GM18861 (cell line): ENCODE results near the gene WBP1L.

ENCODE experiments used
- ATAC-seq: cut with Tn5 transposase; IDR thresholded peaks from one replicate; pipeline ENCODE4 v1.9.1; 2021; ENCODE audit not compliant: unreplicated experiment

WBP1L gene

DNA sequence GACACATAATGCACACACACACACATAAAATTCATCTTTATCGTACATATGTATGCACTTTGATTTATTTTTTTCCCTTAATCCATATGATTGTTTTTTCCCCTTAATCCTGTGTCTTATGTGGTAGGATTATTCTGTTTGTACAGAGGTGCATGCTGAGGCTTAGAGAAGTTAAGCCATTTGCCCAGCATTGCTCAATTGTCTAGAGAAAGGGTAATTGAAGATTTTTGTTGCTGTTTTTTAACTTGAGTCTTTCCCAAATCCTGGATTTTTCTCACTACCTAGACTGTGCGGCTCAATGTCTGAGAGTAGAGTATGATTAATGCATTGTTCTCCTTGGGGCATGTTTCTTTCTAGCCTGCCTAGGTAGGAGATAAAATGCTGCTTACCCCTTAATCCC is 35.0 kb downstream of the WBP1L start:
- no peak for ATAC-seq

DNA sequence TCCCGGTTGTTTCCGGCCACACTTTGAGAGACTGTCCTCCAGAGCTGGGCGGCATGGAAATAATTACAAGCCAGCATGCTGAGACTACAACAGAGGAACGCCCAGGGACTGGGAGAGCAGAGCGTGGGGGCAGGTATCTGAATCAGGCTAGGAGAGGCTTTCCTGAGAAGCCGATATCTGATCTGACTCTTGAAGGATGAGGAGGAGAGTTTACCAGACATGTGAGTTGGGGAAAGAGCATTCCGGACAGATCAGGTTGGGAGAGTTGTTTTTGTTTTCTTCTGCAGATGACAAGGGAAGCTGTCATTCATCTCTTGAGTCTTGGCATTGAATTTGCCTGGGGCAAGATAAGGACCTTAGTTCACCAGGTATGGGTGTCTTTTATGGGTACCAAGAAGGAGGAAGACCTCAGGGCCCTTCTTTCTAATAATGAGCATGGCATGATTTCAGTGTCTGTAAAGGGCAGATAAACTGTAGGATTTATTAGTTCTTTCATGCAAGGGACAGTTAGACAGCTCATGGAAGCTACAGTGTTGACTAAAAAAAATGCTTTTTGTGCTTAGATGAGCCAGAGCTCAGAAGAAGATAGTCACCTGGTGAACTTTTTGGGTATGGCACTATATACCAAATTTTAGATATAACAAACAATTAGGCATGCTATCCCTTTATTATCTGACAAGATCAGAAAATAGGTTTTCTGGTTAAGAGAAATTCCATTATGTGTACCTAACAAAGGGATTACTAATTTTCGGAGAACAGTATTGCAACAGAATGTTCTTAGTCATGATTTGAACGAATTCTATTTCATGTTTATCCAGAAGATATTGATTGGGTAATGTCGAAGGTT is 36.2 kb downstream of the WBP1L start:
- no peak for ATAC-seq

DNA sequence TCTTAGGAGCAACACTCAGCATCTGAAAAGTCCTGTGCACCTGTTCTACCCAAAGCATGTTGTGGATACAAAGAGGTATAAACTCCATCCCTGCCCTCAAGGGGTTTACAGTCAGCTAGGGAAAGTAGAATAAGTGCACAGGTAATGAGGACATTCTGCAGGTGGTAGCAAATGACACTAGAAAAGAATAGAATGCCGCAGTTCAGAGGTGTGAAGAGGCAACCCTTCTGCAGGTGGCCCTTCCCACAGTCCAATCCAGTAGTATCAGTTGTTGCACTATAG is 36.7 kb downstream of the WBP1L start:
- no peak for ATAC-seq

DNA sequence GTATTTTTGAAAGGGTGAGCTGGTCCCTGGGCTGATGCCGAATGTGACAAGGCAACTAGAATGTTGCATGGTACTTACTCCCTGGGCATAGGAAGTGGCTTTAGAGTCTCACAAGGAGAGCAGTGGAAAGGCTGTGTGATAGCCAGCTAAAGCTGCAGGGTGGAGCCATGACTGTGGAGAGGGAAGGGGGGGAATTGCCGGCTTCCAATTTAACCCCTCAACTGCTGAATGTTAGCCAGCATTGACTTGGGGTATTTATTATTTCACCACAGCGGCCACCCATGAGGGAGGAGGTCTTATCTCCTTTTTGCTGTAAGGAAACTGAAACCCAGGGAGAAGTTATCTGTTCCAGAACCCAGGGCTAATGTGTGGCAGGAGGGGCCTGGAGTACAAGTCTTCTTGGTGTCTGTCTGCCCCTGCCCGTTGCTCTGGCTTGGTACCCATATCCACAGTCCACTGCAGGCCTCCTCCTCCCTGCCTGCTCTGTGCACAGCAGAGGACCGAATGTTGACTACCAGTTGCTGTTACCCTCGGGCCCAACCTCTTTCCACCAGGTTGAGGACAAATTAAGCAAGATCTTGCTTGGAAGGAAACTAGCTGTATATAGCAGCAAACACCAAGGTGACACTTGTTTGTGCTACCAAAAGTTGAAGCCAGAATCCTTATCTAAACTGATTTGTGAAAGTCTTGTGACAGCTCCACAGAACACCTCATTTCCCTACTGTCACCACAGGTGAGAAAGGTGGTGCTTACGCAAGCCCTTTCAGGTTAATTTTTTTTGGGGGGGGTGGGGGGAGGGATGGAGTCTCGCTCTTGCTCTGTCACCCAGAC is 37.6 kb downstream of the WBP1L start:
- no peak for ATAC-seq

DNA sequence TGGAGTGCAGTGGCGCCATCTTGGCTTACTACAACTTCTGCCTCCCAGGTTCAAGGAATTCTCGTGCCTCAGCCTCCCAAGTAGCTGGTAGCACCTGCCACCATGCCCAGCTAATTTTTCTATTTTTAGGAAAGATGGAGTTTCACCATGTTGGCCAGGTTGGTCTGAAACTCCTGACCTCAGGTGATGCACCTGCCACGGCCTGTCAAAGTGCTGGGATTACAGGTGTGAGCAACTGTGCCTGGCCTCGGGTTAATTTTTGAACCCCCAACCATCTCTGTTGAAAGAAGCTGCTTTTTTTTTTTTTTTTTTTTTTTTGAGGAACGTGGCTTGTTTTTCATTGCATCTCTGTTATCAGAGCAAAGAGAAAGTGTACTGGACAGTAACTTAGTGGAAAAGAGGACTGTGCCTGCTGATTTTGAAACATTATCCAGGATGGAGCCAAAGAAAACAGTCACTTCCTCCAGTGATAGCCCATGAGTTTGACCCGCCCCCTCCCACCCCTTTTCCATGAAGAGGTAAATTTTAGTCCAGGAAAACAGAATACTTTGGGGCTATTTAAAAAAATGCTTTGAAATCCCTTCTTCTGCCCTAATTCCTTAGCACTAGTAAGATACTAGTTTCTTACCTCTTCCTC is 38.3 kb downstream of the WBP1L start:
- no peak for ATAC-seq

DNA sequence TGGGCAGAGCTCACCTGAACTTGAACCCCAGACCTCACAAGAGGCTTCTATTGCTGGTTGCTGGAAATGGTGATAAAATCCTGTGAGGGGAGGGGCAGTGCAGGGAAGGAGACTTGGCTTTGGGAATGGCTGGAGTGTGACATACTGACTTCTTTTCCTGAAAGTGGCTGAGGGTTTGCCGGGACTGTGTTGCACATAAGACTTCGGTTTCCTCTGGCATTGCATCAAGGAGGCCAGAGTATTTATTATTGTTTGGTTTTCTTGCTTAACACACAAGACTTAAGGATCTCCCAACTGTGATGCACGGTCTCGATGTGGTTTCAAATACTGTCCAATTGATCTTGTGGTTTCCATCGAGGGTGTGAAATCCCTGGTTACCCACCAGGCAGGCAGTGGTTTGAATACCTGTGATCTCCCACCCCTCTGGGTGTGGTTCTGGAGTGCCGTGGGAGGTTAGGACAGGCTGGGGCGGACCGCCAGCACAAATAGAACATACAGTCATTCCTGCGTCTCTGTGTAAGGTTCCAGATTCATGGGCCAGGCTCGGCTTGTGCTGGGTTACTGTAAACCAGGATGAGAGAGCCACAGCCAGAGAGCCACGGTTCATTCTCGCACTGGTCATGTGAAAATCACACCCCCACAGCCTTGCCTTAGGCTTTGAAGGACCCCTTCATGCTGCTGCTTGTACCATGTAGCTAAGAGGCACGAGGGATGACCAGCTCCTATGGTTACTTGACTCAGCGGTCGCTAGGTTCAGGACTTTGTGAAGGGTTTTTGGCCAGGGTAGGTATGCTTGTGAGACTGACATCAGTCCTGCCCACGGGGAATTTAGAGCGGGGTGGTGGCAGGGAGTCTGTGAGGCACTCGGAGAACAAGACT is 39.2 kb downstream of the WBP1L start:
- ATAC-seq = no peak

DNA sequence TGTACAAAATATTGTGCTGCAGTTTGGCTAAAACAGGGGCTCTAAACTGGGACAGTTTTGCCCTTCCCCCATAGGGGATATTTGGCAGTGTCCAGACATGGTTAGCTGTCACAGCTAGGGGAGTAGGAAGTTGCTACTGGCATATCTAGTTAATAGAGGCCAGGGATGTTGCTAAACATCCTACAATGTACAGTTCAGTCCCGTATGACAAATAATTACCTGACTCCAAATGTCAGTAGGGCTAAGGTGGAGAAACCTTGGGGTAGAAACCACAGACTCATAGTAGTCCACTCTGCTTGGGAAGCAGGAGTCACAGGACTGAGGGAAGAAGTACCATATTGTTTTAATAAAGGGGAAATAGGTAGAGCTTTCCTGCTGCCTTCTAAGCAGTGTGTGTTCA is 39.8 kb downstream of the WBP1L start:
- no peak for ATAC-seq

DNA sequence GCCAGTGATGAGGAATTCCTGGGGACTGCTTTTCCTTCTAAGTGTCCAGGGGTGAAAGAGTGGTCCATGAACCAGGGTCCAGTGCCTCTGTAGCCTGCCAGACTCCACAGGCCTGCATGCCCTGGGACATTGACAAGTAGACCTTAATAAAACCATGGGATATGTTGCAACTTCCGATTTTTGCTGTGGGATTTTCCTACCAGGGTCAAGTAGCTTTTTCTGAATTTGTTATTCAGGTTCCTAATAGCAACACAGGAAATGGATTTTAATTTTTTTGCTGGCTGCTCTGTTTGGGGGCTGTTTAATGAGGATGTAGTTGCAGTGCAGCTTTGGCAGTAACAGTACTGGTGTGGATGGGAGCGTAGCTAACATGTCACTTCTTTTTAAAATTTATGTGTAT is 42.1 kb downstream of the WBP1L start:
- ATAC-seq = no peak

DNA sequence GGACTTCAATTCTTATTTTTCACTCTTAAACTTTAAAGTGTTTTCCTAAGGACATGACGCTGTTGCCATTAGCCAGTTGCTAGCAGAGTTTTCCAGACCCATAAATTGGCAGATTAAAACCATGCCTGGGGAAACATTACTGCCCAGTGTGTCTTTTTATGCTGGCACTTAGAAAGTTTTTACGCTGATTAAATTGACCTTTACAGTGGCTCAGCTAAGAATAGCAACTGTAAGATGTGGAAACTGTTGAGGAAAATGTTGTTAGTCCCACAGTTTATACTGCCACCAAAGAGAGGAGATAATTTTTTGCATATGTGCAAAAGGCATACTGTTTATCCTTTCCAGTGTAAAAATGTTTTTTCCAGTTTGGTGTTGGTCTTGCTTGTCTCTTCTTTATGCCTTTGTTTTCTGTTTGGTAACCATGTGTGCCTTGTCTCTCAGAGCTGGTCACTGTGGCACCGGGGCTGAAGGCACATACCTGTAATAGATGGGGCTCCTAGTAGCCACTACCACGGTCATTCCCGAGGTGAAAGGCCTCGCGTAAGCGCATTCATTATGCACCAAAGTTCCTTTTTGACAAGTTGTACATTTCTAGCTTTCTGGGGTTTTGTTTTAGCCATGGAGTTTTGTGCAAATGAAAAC is 48.1 kb downstream of the WBP1L start:
- no peak for ATAC-seq

DNA sequence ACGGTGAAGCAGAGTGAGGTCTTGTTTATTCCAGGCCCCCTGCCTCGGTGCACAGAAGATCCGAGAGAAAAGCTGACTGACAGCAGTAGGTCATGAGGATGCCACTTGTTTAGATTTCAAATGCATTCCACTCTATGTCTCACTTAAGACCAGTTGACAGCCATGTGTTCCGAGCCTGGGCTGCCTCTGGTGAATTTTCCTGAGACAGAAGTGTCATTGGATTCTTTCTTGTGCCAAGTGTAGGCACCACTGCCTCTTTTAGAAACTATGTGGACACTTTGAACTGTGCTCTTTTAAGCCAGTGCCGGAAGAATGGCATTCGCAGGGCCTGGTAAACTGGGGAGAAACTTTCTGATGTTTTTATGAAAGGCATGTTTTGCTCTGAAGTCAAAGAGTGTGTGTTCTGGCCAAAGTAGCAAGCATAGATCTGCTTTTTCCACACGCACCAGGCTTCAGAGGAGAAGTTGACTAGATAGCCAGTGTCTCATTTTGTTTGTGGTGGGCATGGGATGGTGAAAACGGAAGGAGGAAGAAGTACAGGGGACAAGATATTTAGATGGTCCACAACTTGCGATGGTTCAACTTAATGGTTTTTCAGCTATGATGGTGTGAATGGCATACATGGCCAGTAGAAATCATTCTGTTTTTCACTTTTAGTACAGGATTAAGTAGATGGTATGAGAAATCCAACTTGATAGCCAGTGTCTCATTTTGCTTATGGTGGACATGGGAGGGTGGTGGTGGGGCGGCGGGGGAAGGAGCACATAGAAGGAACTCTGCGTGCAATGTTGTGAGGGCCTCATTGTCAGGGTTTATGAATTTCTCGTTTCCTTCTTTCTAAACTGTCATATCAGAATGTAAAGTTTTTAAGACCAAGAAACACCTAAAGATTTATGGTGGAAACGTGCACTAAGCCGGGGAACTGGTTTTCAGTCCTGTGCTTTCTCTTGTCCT is 52.0 kb downstream of the WBP1L start:
- ATAC-seq = peak; percentile 5

DNA sequence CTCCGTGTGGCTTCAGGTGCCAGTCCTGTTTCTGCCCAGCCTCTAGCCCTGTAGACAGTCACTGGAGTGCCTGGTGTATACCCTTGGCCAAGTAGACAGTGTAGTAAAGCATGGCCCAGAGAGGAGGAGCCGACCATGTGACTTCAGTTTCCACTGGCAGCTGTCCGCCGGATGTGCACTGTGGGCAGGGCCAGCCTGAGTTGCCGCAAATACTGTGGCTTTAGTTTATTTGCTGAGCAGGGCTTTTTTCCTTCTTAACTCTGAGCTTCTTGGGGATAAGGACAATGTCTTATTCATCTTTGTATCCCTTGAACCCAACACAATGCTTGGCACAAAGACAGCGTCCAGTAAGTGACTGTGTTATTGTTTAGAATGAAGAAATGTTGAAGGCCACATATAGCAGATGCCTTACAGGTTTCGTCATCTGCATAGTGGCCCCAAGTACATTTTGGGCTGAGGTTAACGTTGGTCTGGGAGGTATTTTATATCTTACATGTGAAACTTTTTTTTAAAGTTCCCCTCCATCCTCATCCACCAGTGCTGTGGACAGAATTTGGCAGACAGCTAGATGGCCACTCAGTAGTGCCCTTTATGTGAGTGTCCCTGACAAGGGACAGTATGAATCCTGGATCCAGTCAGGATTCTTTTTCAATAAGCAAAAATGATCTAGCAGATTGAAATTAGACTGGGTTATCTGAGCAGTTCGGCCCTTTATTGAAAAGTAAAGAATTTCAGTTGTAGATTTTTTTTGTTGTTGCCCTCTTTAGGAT is 52.8 kb downstream of the WBP1L start:
- peak; percentile 96 for ATAC-seq

DNA sequence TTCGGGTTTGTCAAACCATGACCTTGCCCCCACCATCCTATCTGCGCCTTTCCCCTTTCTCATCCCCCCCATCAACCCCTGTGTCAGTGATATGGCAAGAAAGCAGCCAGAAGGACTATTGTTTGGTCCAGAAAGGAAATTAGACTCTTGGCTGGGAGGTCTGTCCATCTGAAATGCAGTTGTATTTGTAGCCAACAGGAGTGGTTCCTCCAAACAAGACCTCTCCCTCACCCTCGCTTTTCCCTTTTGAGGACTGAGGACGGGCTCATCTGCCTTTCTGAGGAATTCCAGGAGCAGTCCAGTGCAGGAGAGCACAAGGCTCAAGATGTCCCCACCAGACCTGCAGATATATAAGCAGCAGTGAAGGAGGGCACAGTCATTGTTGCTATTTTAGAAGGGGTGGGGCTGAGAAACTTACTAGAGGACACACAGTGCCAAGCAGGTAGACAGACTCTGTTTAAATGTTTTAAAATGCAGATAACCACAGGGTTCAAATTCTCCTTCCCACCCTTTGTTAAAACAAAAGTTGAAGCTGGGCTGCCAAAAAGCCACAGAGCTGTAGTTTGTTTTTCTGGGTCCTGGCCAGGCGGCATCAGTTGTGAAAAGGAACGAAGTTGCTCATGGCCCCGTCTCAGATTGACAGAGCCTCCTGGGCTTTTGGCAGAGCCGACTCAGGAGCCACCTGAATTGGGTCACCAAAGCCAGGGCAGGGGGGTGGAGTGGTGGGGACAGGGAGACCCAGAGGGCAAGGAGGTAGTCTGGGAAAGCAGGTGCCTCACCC is 56.1 kb downstream of the WBP1L start:
- no peak for ATAC-seq

DNA sequence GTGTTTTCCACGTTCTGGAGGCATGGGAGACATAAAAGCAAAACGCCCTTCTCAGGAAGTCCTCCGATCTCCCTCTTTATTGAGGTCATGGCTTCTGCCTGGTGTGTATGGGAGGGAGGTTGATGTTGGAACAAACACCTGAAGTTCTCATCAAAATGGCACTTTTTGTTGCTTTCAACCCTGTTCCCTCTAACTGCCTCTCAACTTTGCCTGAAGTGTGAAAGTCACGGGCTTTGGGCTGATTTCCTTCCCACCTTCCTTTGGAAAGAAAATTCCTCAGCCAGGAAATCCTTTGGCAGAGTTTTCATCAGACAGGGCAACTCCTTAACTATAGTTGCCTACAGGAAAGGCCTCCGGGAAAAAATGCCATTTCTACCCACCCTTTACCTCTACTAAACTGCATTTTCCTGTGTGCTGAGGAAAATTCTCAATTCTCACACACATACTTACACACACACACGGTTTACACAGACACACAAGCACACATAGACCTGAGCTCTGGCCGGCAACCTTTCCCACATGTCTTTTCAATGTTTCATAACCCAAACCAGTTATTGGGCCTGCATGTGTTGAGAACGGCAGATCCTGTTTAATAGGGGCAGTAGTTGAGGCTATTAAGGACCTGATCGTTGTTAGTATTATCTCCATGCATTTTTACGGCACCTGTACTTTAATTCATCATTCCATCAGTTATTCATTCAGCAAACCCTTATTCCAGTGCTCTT is 57.0 kb downstream of the WBP1L start:
- no peak for ATAC-seq

DNA sequence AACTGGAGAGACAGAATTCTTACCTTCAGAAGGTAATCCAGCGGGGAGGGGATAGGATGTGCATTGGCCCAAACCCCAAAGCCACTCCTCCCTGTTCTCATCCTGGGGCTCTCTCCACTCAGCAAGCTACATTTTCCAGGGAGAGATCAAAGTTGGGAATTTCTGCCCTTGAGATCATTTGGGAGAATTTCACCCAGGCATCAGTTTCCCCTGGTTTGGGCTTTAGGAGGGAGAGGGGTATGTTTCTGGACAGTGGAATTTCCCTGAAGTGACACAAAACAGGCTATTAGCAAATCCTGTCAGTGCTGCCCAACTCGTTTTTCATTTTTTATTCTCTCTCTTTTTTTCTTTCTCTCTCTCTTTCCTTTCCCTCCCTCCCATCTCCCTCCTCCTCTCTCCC is 57.7 kb downstream of the WBP1L start:
- no peak for ATAC-seq

DNA sequence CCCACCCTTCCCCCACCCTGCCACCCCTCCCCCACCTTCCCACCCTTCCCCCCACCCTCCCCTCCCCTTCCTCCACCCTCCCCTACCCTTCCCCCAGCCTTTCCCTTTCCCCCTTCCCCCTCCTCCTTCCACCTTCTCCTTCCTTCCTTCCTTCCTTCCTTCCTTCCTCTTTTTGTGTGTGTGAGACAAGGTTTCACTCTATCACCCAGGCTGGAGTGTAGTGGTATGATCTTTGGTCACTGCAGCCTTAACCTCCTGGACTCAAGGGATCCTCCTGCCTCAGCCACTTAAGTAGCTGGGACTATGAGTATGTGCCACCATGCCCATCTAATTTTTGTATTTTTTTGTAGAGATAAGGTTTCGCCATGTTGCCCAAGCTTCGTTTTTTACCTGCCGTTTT is 58.2 kb downstream of the WBP1L start:
- ATAC-seq = no peak

DNA sequence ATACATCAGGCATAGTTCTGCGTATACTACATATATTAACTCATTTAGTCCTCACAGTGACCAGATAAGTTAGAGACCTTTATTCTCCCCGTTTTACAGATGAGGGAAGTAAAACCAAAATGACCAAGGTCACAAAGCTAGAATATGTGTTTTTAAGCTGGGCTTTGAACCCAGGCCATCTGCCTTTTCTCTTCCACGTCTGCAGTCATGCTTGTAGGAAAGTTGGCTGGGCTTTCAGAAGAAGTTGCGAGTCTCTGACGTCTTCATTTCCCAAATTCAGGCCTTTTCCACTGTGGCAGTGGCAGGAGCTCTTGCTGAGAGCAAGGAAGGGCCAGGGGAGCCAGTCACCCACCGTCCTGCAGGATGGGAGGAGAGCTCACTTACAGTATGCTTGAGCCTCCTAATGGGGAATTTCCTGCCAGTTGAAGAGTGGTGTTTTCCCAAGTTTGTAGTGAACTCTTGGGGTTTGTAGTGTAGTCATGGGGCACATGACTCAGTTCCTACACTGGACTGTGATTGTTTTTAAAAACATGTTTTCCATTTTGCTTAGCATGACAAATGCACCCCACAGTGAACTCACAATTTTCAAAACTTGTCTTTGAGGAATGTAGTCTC is 59.3 kb downstream of the WBP1L start:
- ATAC-seq = no peak
